ENCODE data around the gene PLCB1. TPM values are rescaled to one million over a fixed set of nuclear protein-coding genes. Genes with fewer than 3 reads are reported as not detected.

Gene PLCB1
- total and polyA plus RNA-seq, 2 experiments from 2014 or later = 14.9 to 20.7 TPM

DNA sequence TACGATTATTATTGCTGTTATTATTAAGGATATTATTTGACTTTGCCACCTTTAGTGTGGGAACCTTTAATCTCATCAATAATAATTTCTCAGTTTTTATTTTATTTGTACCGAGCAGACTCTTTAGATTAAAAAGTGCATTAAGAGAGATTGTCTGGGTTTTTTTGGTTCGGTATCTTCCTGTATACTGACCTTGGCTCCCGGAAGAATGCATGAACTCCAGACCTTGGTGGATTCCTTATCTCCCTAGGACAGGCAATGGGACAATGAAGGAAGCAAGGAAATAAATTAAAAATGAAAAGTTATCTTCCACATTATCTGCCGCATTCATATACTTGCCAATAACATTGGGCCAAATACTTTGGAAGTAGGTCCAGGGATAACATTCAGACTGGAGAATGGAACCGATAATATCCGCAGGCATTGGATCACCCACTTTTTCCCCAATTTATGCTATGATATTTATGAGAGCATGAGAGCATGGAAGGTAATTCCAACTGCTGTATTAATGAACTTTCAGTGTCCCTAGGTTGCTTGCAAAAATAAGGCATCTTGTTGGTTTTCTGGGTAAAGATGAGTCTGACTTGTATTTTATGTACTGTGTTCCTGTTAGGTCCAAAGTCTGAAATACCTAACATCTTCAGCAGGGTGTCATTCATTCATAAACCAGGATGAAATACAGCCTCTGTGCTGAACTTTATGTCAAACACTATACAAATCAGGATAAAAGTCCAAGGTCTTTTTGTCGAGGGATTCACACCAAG is 232.1 kb downstream of the PLCB1 start:
- Mint-ChIP-seq H3K9me3 (no peaks in the 10 kb centered on the region), H3K4me1 (peaks cover 18% of the 10 kb centered on the region), H3K27ac (no peak overlapping the region), H3K27me3 (ENCODE audit: insufficient read depth, low read depth, poor library complexity) (no peaks in the 10 kb centered on the region), H3K4me3 (no peak overlapping the region), H3K36me3 (ENCODE audit: low read depth) (no peaks in the 10 kb centered on the region)
- Histone ChIP-seq H3K9me2 (ENCODE audit: insufficient read depth) (no peaks in the 10 kb centered on the region), H3K4me3 (no peak overlapping the region), H2AFZ (no peak overlapping the region), H3K79me2 (replicated peaks; ENCODE audit: insufficient read depth) (no peaks in the 10 kb centered on the region), H3K36me3 (ENCODE audit: insufficient read depth) (no peaks in the 10 kb centered on the region), H3K4me2 (no peak overlapping the region), H3K4me1 (ENCODE audit: insufficient read depth) (peaks cover 13% of the 10 kb centered on the region), H3K27me3 (ENCODE audit: insufficient read depth) (no peaks in the 10 kb centered on the region), H3F3A (replicated peaks; ENCODE audit: low read depth) (no peaks in the 10 kb centered on the region), H3K27ac (ENCODE audit: low read depth) (no peak overlapping the region), H4K20me1 (replicated peaks; ENCODE audit: insufficient read depth) (no peaks in the 10 kb centered on the region)
- TF ChIP-seq STAT1 (IDR thresholded peaks at IDR 0.05; ENCODE audit: unreplicated experiment) (no peak), EZH2 (IDR thresholded peaks at IDR 0.05; ENCODE audit: low read depth, unreplicated experiment) (no peak), ZNF114 (CRISPR knock-in tag; IDR thresholded peaks at IDR 0.05) (no peak), JUNB (IDR thresholded peaks at IDR 0.05; ENCODE audit: unreplicated experiment) (no peak), EZH2phosphoT487 (IDR thresholded peaks at IDR 0.05; ENCODE audit: unreplicated experiment) (no peak), POLR2AphosphoS5 (IDR thresholded peaks at IDR 0.05; ENCODE audit: low read depth) (no peak), CREB1 (CRISPR knock-in tag; IDR thresholded peaks at IDR 0.05; ENCODE audit: low read depth) (no peak), ZNF331 (CRISPR knock-in tag; IDR thresholded peaks at IDR 0.05; ENCODE audit: low read depth) (no peak), NANOG (IDR thresholded peaks at IDR 0.05; ENCODE audit: borderline replicate concordance) (no peak)
- TF ChIP-seq, protein P1, sequence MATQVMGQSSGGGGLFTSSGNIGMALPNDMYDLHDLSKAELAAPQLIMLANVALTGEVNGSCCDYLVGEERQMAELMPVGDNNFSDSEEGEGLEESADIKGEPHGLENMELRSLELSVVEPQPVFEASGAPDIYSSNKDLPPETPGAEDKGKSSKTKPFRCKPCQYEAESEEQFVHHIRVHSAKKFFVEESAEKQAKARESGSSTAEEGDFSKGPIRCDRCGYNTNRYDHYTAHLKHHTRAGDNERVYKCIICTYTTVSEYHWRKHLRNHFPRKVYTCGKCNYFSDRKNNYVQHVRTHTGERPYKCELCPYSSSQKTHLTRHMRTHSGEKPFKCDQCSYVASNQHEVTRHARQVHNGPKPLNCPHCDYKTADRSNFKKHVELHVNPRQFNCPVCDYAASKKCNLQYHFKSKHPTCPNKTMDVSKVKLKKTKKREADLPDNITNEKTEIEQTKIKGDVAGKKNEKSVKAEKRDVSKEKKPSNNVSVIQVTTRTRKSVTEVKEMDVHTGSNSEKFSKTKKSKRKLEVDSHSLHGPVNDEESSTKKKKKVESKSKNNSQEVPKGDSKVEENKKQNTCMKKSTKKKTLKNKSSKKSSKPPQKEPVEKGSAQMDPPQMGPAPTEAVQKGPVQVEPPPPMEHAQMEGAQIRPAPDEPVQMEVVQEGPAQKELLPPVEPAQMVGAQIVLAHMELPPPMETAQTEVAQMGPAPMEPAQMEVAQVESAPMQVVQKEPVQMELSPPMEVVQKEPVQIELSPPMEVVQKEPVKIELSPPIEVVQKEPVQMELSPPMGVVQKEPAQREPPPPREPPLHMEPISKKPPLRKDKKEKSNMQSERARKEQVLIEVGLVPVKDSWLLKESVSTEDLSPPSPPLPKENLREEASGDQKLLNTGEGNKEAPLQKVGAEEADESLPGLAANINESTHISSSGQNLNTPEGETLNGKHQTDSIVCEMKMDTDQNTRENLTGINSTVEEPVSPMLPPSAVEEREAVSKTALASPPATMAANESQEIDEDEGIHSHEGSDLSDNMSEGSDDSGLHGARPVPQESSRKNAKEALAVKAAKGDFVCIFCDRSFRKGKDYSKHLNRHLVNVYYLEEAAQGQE (IDR thresholded peaks at IDR 0.05; ENCODE audit: unreplicated experiment) = no peak
- TF ChIP-seq, protein P2, sequence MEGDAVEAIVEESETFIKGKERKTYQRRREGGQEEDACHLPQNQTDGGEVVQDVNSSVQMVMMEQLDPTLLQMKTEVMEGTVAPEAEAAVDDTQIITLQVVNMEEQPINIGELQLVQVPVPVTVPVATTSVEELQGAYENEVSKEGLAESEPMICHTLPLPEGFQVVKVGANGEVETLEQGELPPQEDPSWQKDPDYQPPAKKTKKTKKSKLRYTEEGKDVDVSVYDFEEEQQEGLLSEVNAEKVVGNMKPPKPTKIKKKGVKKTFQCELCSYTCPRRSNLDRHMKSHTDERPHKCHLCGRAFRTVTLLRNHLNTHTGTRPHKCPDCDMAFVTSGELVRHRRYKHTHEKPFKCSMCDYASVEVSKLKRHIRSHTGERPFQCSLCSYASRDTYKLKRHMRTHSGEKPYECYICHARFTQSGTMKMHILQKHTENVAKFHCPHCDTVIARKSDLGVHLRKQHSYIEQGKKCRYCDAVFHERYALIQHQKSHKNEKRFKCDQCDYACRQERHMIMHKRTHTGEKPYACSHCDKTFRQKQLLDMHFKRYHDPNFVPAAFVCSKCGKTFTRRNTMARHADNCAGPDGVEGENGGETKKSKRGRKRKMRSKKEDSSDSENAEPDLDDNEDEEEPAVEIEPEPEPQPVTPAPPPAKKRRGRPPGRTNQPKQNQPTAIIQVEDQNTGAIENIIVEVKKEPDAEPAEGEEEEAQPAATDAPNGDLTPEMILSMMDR (conservative IDR thresholded peaks at IDR 0.05; ENCODE audit: low read depth in 2 of 2) = no peak
- TF ChIP-seq, protein P3, sequence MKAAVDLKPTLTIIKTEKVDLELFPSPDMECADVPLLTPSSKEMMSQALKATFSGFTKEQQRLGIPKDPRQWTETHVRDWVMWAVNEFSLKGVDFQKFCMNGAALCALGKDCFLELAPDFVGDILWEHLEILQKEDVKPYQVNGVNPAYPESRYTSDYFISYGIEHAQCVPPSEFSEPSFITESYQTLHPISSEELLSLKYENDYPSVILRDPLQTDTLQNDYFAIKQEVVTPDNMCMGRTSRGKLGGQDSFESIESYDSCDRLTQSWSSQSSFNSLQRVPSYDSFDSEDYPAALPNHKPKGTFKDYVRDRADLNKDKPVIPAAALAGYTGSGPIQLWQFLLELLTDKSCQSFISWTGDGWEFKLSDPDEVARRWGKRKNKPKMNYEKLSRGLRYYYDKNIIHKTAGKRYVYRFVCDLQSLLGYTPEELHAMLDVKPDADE (IDR thresholded peaks at IDR 0.05) = no peak
- TF ChIP-seq, protein P4, sequence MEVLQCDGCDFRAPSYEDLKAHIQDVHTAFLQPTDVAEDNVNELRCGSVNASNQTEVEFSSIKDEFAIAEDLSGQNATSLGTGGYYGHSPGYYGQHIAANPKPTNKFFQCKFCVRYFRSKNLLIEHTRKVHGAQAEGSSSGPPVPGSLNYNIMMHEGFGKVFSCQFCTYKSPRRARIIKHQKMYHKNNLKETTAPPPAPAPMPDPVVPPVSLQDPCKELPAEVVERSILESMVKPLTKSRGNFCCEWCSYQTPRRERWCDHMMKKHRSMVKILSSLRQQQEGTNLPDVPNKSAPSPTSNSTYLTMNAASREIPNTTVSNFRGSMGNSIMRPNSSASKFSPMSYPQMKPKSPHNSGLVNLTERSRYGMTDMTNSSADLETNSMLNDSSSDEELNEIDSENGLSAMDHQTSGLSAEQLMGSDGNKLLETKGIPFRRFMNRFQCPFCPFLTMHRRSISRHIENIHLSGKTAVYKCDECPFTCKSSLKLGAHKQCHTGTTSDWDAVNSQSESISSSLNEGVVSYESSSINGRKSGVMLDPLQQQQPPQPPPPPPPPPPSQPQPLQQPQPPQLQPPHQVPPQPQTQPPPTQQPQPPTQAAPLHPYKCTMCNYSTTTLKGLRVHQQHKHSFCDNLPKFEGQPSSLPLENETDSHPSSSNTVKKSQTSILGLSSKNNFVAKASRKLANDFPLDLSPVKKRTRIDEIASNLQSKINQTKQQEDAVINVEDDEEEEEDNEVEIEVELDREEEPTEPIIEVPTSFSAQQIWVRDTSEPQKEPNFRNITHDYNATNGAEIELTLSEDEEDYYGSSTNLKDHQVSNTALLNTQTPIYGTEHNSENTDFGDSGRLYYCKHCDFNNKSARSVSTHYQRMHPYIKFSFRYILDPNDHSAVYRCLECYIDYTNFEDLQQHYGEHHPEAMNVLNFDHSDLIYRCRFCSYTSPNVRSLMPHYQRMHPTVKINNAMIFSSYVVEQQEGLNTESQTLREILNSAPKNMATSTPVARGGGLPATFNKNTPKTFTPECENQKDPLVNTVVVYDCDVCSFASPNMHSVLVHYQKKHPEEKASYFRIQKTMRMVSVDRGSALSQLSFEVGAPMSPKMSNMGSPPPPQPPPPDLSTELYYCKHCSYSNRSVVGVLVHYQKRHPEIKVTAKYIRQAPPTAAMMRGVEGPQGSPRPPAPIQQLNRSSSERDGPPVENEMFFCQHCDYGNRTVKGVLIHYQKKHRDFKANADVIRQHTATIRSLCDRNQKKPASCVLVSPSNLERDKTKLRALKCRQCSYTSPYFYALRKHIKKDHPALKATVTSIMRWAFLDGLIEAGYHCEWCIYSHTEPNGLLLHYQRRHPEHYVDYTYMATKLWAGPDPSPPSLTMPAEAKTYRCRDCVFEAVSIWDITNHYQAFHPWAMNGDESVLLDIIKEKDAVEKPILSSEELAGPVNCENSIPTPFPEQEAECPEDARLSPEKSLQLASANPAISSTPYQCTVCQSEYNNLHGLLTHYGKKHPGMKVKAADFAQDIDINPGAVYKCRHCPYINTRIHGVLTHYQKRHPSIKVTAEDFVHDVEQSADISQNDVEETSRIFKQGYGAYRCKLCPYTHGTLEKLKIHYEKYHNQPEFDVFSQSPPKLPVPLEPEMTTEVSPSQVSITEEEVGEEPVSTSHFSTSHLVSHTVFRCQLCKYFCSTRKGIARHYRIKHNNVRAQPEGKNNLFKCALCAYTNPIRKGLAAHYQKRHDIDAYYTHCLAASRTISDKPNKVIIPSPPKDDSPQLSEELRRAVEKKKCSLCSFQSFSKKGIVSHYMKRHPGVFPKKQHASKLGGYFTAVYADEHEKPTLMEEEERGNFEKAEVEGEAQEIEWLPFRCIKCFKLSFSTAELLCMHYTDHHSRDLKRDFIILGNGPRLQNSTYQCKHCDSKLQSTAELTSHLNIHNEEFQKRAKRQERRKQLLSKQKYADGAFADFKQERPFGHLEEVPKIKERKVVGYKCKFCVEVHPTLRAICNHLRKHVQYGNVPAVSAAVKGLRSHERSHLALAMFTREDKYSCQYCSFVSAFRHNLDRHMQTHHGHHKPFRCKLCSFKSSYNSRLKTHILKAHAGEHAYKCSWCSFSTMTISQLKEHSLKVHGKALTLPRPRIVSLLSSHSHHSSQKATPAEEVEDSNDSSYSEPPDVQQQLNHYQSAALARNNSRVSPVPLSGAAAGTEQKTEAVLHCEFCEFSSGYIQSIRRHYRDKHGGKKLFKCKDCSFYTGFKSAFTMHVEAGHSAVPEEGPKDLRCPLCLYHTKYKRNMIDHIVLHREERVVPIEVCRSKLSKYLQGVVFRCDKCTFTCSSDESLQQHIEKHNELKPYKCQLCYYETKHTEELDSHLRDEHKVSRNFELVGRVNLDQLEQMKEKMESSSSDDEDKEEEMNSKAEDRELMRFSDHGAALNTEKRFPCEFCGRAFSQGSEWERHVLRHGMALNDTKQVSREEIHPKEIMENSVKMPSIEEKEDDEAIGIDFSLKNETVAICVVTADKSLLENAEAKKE (CRISPR knock-in tag; IDR thresholded peaks at IDR 0.05) = no peak
- no peak for ATAC-seq
- no peak for DNase-seq (ENCODE audit: low spot score)
